Sigmoid colon (tissue), 7 donors: ENCODE data around the gene GLIS1. TPM values are rescaled to one million over a fixed set of nuclear protein-coding genes. Genes with fewer than 3 reads are reported as not detected.

Experiments used
- DNase-seq: peaks from one replicate; pipeline ENCODE4 v3.0.0-alpha.2; 2019
- H3K27ac ChIP-seq, 4 donors: fragments of 200-600 bp; sonication (generic); one replicate each; pipeline ENCODE4 v1.5.1; 2016 to 2019; ENCODE audit warnings: mild to moderate bottlenecking in 1 of 4
- H3K27me3 ChIP-seq, 3 donors: fragments of 200-600 bp; sonication (generic); one replicate each; pipeline ENCODE4 v1.5.1; 2019; ENCODE audit warnings: mild to moderate bottlenecking in 1 of 3
- H3K36me3 ChIP-seq, 4 donors: fragments of 200-600 bp; sonication (generic); one replicate each; pipeline ENCODE4 v1.5.1; 2016 to 2019
- H3K4me1 ChIP-seq, 4 donors: fragments of 200-600 bp; sonication (generic); one replicate each; pipeline ENCODE4 v1.5.1; 2017 to 2019
- H3K4me3 ChIP-seq, 4 donors: fragments of 200-600 bp; sonication (generic); one replicate each; pipeline ENCODE4 v1.5.1; 2017 to 2019; ENCODE audit warnings: mild to moderate bottlenecking in 2 of 4, moderate library complexity in 1 of 4
- H3K9me3 ChIP-seq, 4 donors: fragments of 200-600 bp in 3 of 4; sonication (generic) in 3 of 4; one replicate each; pipeline versions ENCODE4 v1.5.1 to v1.6.1; 2013 to 2019
- CTCF ChIP-seq, 4 experiments: fragments of 450-650 bp in 3 of 4; fragments of 200-600 bp in 1 of 4; IDR thresholded peaks; one replicate each; pipeline ENCODE4 v1.5.1; 2016 to 2019; ENCODE audit warnings: antibody characterized with exemption in 4 of 4, mild to moderate bottlenecking in 3 of 4, moderate library complexity in 2 of 4
- EP300 ChIP-seq, 4 donors: sonication (generic); formaldehyde crosslinking; IDR thresholded peaks; one replicate each; pipeline ENCODE4 v1.6.1; 2017; ENCODE audit warnings: antibody characterized with exemption in 4 of 4
- POLR2A ChIP-seq, 2 donors: fragments of 450-650 bp; IDR thresholded peaks; one replicate each; pipeline ENCODE4 v1.6.1; 2016; ENCODE audit warnings: antibody characterized with exemption in 2 of 2, mild to moderate bottlenecking in 2 of 2, moderate library complexity in 2 of 2
- POLR2AphosphoS5 ChIP-seq, 4 donors: sonication (generic); formaldehyde crosslinking; IDR thresholded peaks; one replicate each; pipeline ENCODE4 v1.6.1; 2017; ENCODE audit warnings: antibody characterized with exemption in 4 of 4
- WGBS, 2 donors: extraction: QIAGEN DNeasy Blood & Tissue Kit; methylation state at CpG; one replicate each; pipeline ENCODE4 v1.1.7; 2013; 5-methylcytosine and 5-hydroxymethylcytosine counted together
- intact Hi-C: fragments of 100-400 bp; cut with DNase I; formaldehyde crosslinking; loops from one replicate; pipeline ENCODE4 v1.15.1; 2023
- polyA plus RNA-seq, 3 donors: library from polyadenylated mRNA; stranded (reverse); fragments of 200-250 nt; gene quantifications; one replicate each; pipeline ENCODE4 v1.2.3, GENCODE V29; 2013
- total RNA-seq, 4 donors: library from RNA; depleted of rRNA; stranded (reverse); fragments of >200 nt; gene quantifications; one replicate each; pipeline ENCODE4 v1.1.0, GENCODE V29; 2016
- donor health status: healthy with polysubstance abuse.
- donor health status: Bipolar disorder and iron deficiency.
- donor health status: healthy.

GLIS1 gene
- total and polyA plus RNA-seq, 7 donors: 0.16 to 0.83 (median 0.32) TPM; not detected in 4

- TF ChIP-seq CTCF (IDR thresholded peaks at IDR 0.05): no peak
- TF ChIP-seq POLR2AphosphoS5 (IDR thresholded peaks at IDR 0.05): no peak
- no peak for TF ChIP-seq POLR2A (IDR thresholded peaks at IDR 0.05)
- no peak for TF ChIP-seq EP300 (IDR thresholded peaks at IDR 0.05)
- Histone ChIP-seq H3K4me3 (no peak overlapping the region), H3K4me1 (no peaks in the 10 kb centered on the region), H3K9me3 (no peaks in the 10 kb centered on the region), H3K27ac (no peak overlapping the region), H3K27me3 (peaks cover 0 to 78% (median 34%) of the 10 kb centered on the region in 3 donors), H3K36me3 (no peaks in the 10 kb centered on the region)
- no peak for DNase-seq
- WGBS, 2 donors: 89% methylated on average over 14 of the region's 14 CpGs
- intact Hi-C loops: no loop called here
These were observed 51.5 kb downstream of the GLIS1 start for GRCh38 chr1:53687426-53687825.

DNA sequence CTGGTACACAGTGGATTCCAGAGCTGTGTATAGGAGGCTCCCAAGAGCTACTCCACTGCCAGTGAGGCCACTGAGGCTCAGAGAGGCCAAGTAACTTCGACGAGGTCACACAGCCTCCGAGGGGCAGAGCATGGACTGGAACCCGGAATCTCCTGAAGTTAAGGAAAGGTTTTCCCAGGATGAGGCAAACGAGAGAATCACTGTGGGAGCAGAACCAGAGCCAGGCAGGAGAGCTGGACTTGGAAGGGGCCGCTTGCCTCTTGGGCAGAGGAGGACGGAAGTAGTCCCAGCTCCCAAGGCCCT lies 52.0 kb downstream of the GLIS1 start:
- no peak for TF ChIP-seq EP300 (IDR thresholded peaks at IDR 0.05)
- no peak for TF ChIP-seq CTCF (IDR thresholded peaks at IDR 0.05)
- no peak for TF ChIP-seq POLR2A (IDR thresholded peaks at IDR 0.05)
- TF ChIP-seq POLR2AphosphoS5 (IDR thresholded peaks at IDR 0.05): no peak
- DNase-seq: no peak
- H3K27me3 ChIP-seq: peaks cover 0 to 82% (median 32%) of the 10 kb centered on the region in 3 donors
- no peaks in the 10 kb centered on the region for H3K9me3 ChIP-seq
- H3K36me3 ChIP-seq: no peaks in the 10 kb centered on the region
- no peak overlapping the region for H3K4me3 ChIP-seq
- intact Hi-C loops: no loop called here
- WGBS, 2 donors: 89 to 94% methylated on average over 7 of the region's 7 CpGs
- no peaks in the 10 kb centered on the region for H3K4me1 ChIP-seq
- no peak overlapping the region for H3K27ac ChIP-seq

DNA sequence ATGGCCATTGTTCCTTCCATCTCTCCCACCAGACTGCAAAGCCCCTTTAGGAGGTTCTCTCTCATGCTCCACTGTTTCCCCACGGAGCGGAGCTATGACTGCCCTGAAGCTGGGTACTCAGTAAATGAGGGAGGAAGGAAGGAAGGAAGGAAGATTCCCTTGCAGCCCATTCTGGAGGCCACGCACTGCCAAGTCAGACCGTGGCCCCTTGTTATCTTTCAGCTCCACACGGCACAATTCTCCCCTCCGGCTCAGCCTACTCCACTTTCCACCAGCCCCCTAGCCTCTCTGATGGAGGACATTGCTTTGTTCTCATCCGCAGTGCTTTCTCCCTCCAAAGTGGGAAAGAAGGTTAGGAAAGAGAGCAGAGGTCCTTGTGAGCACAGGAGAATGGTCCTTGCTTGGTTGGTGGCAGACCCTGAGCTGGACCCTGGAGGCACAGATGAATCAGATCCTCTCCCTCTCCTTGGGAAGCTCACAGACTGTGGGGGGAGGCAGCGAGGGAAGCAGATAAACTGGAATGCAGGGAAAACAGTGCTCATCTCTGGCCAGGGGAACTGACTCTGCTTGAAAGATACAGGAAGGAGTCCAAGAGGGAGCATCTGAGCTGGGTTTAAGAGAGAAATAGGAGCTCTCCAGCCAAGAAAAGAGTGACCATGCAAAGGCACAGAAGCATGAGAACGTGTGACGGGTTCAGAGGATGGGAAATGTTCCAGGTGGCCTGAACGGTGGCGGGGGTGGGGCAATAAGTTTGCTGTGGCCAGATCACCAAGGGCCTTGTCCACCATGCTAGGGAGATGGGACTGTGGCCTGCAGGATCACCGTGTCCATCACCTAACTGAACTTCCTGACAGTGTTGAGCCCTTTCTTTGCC lies 52.6 kb downstream of the GLIS1 start:
- intact Hi-C loops: no loop called here
- Histone ChIP-seq H3K4me1 (no peaks in the 10 kb centered on the region), H3K27me3 (peaks cover 0 to 83% (median 27%) of the 10 kb centered on the region in 3 donors), H3K9me3 (no peaks in the 10 kb centered on the region), H3K27ac (no peak overlapping the region), H3K4me3 (no peak overlapping the region), H3K36me3 (no peaks in the 10 kb centered on the region)
- 71 to 74% methylated on average over 13 of the region's 13 CpGs for WGBS, 2 donors
- no peak for DNase-seq
- no peak for TF ChIP-seq POLR2AphosphoS5 (IDR thresholded peaks at IDR 0.05)
- TF ChIP-seq EP300 (IDR thresholded peaks at IDR 0.05): no peak
- TF ChIP-seq CTCF (IDR thresholded peaks at IDR 0.05): no peak
- TF ChIP-seq POLR2A (IDR thresholded peaks at IDR 0.05): no peak

DNA sequence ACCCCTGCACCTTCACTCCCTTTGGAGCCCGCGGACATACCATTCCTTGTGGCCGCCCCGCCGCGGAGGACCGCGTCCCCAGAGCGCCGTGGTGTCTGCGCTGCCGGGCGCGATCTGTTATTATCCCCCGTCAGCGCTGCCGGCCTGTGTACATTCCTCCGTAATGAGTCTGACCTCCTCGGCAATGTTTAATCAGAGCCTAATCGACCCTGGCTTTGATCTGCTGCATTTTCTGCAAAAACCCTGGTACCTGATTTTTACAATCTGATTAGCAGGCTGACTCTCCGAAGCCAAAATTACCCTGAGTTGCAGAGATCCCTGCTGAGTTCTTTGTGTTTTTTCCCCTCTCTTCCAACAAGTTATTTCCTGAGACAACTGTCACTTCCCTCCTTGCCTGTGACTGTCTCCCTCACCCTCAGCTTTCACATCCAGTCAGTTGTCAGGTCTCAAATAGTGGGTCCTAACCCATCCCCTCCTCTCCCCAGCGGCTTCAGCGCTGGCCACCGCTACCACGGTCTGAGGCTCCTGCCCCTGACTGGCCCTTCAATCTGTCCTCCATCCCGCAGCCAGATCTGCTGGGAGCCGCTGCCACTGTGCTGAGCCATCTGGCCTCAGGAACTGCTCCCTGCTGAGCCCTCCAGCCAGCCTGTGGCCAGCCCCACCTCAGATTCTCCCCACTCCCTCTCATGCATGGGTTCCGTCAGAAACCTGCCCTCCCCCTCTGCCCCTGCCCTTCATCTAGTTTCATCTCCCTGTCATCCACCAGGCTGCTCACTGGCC lies 53.5 kb downstream of the GLIS1 start:
- Histone ChIP-seq H3K27me3 (peaks cover 0 to 75% (median 27%) of the 10 kb centered on the region in 3 donors), H3K4me1 (no peaks in the 10 kb centered on the region), H3K4me3 (no peak overlapping the region), H3K27ac (no peak overlapping the region), H3K36me3 (no peaks in the 10 kb centered on the region), H3K9me3 (no peaks in the 10 kb centered on the region)
- 17 to 46% methylated on average over 28 of the region's 28 CpGs for WGBS, 2 donors
- DNase-seq: no peak
- intact Hi-C loops: no loop called here
- TF ChIP-seq POLR2AphosphoS5 (IDR thresholded peaks at IDR 0.05) (no peak), CTCF (IDR thresholded peaks at IDR 0.05) (no peak), POLR2A (IDR thresholded peaks at IDR 0.05) (no peak), EP300 (IDR thresholded peaks at IDR 0.05) (no peak)
